Measurements from ENCODE around the gene LRP1B.

DNA sequence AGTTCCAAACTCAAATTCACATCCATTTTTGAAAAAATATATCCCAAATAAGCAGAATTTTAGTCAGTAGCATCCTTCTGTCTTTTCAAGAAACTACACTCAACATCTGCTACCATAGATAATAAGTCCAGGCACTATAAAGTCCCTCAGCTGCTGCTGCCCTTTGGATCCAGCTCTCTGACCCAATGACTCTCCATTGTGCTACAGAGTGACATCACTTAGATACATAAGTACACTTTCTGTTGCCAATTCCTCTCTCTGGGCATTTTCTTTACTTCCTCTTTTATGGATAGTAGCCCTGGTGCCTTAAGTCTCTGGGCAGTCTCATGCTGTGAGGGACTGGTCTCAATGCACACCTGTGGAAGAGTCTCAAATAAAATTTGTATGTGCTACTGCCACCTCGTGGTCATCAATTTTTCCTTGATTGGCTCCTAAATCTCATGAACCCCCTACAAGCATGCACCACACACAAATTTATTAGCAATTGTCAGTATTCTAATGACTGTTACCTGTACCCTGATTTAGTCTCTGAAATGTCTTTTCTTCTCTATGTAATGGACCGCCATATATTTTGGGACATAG is 219.2 kb downstream of the LRP1B start:
- TF ChIP-seq, protein P1, sequence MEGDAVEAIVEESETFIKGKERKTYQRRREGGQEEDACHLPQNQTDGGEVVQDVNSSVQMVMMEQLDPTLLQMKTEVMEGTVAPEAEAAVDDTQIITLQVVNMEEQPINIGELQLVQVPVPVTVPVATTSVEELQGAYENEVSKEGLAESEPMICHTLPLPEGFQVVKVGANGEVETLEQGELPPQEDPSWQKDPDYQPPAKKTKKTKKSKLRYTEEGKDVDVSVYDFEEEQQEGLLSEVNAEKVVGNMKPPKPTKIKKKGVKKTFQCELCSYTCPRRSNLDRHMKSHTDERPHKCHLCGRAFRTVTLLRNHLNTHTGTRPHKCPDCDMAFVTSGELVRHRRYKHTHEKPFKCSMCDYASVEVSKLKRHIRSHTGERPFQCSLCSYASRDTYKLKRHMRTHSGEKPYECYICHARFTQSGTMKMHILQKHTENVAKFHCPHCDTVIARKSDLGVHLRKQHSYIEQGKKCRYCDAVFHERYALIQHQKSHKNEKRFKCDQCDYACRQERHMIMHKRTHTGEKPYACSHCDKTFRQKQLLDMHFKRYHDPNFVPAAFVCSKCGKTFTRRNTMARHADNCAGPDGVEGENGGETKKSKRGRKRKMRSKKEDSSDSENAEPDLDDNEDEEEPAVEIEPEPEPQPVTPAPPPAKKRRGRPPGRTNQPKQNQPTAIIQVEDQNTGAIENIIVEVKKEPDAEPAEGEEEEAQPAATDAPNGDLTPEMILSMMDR (IDR thresholded peaks at IDR 0.05; ENCODE audit: poor library complexity, severe bottlenecking) = no peak
- no peak for TF ChIP-seq EZH2 (IDR thresholded peaks at IDR 0.05; ENCODE audit: borderline replicate concordance, insufficient read depth, low read length, poor library complexity, severe bottlenecking)
- TF ChIP-seq, protein P2, sequence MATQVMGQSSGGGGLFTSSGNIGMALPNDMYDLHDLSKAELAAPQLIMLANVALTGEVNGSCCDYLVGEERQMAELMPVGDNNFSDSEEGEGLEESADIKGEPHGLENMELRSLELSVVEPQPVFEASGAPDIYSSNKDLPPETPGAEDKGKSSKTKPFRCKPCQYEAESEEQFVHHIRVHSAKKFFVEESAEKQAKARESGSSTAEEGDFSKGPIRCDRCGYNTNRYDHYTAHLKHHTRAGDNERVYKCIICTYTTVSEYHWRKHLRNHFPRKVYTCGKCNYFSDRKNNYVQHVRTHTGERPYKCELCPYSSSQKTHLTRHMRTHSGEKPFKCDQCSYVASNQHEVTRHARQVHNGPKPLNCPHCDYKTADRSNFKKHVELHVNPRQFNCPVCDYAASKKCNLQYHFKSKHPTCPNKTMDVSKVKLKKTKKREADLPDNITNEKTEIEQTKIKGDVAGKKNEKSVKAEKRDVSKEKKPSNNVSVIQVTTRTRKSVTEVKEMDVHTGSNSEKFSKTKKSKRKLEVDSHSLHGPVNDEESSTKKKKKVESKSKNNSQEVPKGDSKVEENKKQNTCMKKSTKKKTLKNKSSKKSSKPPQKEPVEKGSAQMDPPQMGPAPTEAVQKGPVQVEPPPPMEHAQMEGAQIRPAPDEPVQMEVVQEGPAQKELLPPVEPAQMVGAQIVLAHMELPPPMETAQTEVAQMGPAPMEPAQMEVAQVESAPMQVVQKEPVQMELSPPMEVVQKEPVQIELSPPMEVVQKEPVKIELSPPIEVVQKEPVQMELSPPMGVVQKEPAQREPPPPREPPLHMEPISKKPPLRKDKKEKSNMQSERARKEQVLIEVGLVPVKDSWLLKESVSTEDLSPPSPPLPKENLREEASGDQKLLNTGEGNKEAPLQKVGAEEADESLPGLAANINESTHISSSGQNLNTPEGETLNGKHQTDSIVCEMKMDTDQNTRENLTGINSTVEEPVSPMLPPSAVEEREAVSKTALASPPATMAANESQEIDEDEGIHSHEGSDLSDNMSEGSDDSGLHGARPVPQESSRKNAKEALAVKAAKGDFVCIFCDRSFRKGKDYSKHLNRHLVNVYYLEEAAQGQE (IDR thresholded peaks at IDR 0.05; ENCODE audit: borderline replicate concordance) = no peak
- no peak for TF ChIP-seq POLR2AphosphoS5 (IDR thresholded peaks at IDR 0.05)
- TF ChIP-seq MXI1 (conservative IDR thresholded peaks at IDR 0.05; ENCODE audit: poor library complexity, severe bottlenecking) = no peak
- no peak for TF ChIP-seq EP300 (conservative IDR thresholded peaks at IDR 0.05; ENCODE audit: poor library complexity, severe bottlenecking)

Data from neural cell (in vitro differentiated cells).